NCI-H2196 treated with DMSO at 0.1 percent for 48 hours (cell line): Measurements from ENCODE around the gene FRZB.
"Not testable (repeated sequence)": the region's sequence is repeated elsewhere in the genome, so short reads cannot be mapped to it uniquely, and the experiment has no call there.

ENCODE experiments used
- DNase-seq: peaks from one replicate; lab custom pipeline; 2025; ENCODE audit not compliant: unreplicated experiment; lab: John Stamatoyannopoulos, UW

The FRZB gene

GRCh38 chr2:182890773-182891378 is 24.4 kb upstream of the FRZB start:
- DNase-seq = no peak

- no peak for DNase-seq
These were observed 23.9 kb upstream of the FRZB start for GRCh38 chr2:182890305-182890704.

- DNase-seq = no peak
These were observed 21.4 kb upstream of the FRZB start for GRCh38 chr2:182887753-182888415.

GRCh38 chr2:182887093-182887492 is 20.7 kb upstream of the FRZB start:
- no peak for DNase-seq

- no peak for DNase-seq
These were observed 19.3 kb upstream of the FRZB start for GRCh38 chr2:182885771-182886170.

- no peak for DNase-seq
These were observed 17.0 kb upstream of the FRZB start for GRCh38 chr2:182883451-182883850.

GRCh38 chr2:182880100-182880499 is 13.7 kb upstream of the FRZB start:
- not testable (repeated sequence) for DNase-seq

GRCh38 chr2:182876653-182877052 is 10.2 kb upstream of the FRZB start:
- DNase-seq = not testable (repeated sequence)

GRCh38 chr2:182870227-182870626 is 3.8 kb upstream of the FRZB start:
- DNase-seq = no peak

- no peak for DNase-seq
These were observed 1.8 kb upstream of the FRZB start for GRCh38 chr2:182868054-182868796.

GRCh38 chr2:182867426-182868053 is 1.1 kb upstream of the FRZB start:
- DNase-seq = no peak

GRCh38 chr2:182866095-182866460 is 359 bp downstream of the FRZB start:
- no peak for DNase-seq

GRCh38 chr2:182864949-182865570 is 1.4 kb downstream of the FRZB start:
- no peak for DNase-seq

- no peak for DNase-seq
These were observed 2.8 kb downstream of the FRZB start for GRCh38 chr2:182863642-182864041.

GRCh38 chr2:182862091-182862490 is 4.3 kb downstream of the FRZB start:
- no peak for DNase-seq

- DNase-seq = no peak
These were observed 5.6 kb downstream of the FRZB start for GRCh38 chr2:182860858-182861257.

- no peak for DNase-seq
These were observed 7.8 kb downstream of the FRZB start for GRCh38 chr2:182858671-182859070.

- no peak for DNase-seq
These were observed 11.1 kb downstream of the FRZB start for GRCh38 chr2:182855376-182855775.

GRCh38 chr2:182854375-182855105 is 11.9 kb downstream of the FRZB start:
- no peak for DNase-seq

- DNase-seq = no peak
These were observed 13.6 kb downstream of the FRZB start for GRCh38 chr2:182852801-182853200.

GRCh38 chr2:182852090-182852489 is 14.3 kb downstream of the FRZB start:
- peak; percentile 27 for DNase-seq
